Inferior parietal cortex (tissue), 1 donor: ENCODE measurements around the gene RICTOR.
"Not testable (repeated sequence)": the region's sequence is repeated elsewhere in the genome, so short reads cannot be mapped to it uniquely, and the experiment has no call there.

Experiments
- DNase-seq: peaks from one replicate; pipeline ENCODE4 v3.0.0-alpha.2; 2016; ENCODE audit errors: extremely low spot score

RICTOR gene

GRCh38 chr5:39055768-39056398 is 18.3 kb downstream of the RICTOR start:
- no peak for DNase-seq

- no peak for DNase-seq
Observed at GRCh38 chr5:39055027-39055767, 19.0 kb downstream of the RICTOR start.

- DNase-seq: no peak
Observed at GRCh38 chr5:39053189-39053588, 21.0 kb downstream of the RICTOR start.

GRCh38 chr5:39052141-39052540 is 22.1 kb downstream of the RICTOR start:
- no peak for DNase-seq

- DNase-seq: no peak
Observed at GRCh38 chr5:39049315-39049714, 24.9 kb downstream of the RICTOR start.

- DNase-seq: no peak
Observed at GRCh38 chr5:39040875-39041274, 33.3 kb downstream of the RICTOR start.

- not testable (repeated sequence) for DNase-seq
Observed at GRCh38 chr5:39034493-39034892, 39.7 kb downstream of the RICTOR start.

- no peak for DNase-seq
Observed at GRCh38 chr5:39031041-39031440, 43.2 kb downstream of the RICTOR start.

GRCh38 chr5:39025456-39025855 is 48.7 kb downstream of the RICTOR start:
- no peak for DNase-seq

- DNase-seq: no peak
Observed at GRCh38 chr5:39024884-39025283, 49.3 kb downstream of the RICTOR start.

GRCh38 chr5:39024005-39024404 is 50.2 kb downstream of the RICTOR start:
- DNase-seq: no peak

GRCh38 chr5:39023121-39023520 is 51.1 kb downstream of the RICTOR start:
- DNase-seq: no peak

- DNase-seq: no peak
Observed at GRCh38 chr5:39022151-39022550, 52.0 kb downstream of the RICTOR start.

- no peak for DNase-seq
Observed at GRCh38 chr5:39021413-39021812, 52.8 kb downstream of the RICTOR start.

- DNase-seq: no peak
Observed at GRCh38 chr5:39020458-39020857, 53.7 kb downstream of the RICTOR start.

GRCh38 chr5:39019254-39019653 is 54.9 kb downstream of the RICTOR start:
- no peak for DNase-seq

- no peak for DNase-seq
Observed at GRCh38 chr5:39017504-39017903, 56.7 kb downstream of the RICTOR start.

- no peak for DNase-seq
Observed at GRCh38 chr5:39016587-39017275, 57.5 kb downstream of the RICTOR start.

GRCh38 chr5:39015743-39016586 is 58.2 kb downstream of the RICTOR start:
- no peak for DNase-seq

GRCh38 chr5:39014561-39014960 is 59.6 kb downstream of the RICTOR start:
- no peak for DNase-seq

GRCh38 chr5:39013938-39014337 is 60.3 kb downstream of the RICTOR start:
- no peak for DNase-seq

- DNase-seq: not testable (repeated sequence)
Observed at GRCh38 chr5:39010958-39011357, 63.2 kb downstream of the RICTOR start.
